GM19035 (cell line): ENCODE results near the gene LAMC3.
"Not testable (repeated sequence)": the region's sequence is repeated elsewhere in the genome, so short reads cannot be mapped to it uniquely, and the experiment has no call there.

Experiments
- ATAC-seq: cut with Tn5 transposase; IDR thresholded peaks from one replicate; pipeline ENCODE4 v1.9.1; 2021; ENCODE audit not compliant: unreplicated experiment

LAMC3 gene

DNA sequence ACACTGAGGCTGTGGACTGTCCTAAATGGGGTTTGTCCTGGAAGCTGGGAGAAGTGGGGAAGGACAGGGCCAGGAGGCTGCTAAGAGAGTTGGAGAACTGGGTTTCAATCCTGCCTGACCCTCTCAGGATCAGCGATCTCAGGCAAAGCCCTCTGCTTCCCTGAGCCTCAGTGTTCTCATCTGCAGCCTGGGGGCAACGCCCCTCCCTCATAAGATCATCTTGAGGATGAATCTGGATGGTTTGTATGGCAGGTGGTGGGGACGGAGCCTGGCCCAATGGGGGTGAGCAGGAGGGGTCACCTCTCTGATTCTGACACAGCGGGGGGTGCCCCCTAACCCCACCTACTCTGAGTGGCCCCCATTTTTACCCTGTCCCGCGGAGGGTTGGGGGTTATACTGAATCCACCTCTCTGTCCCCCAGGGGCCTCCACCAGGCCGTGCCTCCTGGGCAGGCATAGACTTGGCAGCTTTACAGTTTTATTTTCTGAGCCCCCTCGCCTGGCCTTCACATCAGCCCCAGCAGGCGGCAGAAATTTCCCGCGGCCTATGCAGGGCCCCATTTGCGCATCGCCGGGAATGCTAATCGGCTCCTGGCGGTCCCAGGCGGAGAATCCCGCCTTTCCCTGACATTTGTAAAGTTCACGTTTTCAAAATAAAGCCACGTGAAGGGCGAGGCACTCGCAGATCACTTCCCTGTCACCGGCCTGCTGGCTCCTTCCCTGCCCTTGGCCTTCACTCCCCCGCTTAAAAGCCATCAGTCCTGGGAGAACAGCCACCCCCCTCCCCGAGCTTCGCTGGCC lies 17.8 kb upstream of the LAMC3 start:
- ATAC-seq: no peak

DNA sequence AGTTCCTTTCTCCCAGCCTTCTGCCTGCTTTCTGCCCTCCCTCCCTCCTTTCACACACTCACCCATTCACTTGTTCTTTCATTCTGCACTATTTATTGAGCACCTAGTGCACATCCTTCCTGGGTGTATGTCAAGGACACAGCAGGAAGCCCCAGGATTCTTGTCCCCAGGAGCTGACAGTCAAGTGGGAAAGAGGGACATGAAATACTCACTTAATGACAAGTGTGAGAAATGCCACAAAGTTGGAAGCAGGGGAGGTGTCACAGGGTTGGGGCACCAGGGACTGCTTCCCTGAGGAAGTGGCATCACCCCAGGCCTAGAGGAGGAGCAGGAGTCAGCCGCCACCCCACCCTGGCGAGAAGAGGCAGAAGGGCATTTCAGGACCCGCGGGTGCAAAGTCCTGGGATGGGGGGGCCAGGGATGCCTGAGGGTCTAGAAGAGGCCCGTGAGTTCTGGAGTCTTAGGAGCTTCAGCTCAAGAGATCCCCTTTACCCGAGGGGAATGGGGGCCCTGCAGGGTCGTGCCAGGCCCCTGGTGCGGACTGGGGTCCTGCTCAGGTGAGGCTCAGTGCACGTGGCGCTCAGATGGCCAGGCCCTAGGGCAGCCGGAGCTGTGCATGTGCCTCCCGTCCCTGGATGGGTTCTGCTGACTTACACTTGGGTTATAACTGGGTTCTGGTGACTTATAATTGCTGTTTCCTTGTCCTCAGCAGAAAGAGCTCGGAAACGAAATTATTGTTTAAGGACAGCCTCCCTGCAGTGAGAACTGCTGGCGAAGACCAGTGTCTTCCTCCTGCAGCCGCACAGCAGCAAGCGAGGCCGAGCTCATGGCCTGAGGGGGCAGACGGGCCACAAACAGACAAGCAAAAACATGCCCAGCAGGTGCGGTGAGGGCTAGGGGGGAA lies 16.9 kb upstream of the LAMC3 start:
- no peak for ATAC-seq

DNA sequence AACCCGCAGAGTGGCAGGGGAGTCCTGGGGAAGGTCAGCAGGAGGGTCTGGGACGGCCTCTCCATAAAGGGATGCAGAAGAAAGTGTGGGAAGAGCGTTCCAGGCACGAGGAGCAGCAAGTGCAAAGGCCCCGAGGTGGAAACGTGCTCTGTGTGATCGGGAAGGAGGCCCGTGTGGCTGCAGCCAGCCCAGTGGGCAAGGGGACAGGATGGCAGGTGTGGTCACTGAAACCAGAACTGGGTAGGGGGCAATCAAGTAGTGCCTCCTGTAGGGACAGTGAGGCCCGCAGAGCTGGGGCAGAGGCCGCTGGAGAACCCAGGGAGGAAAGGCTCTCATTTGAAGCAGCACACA lies 16.3 kb upstream of the LAMC3 start:
- ATAC-seq: no peak

DNA sequence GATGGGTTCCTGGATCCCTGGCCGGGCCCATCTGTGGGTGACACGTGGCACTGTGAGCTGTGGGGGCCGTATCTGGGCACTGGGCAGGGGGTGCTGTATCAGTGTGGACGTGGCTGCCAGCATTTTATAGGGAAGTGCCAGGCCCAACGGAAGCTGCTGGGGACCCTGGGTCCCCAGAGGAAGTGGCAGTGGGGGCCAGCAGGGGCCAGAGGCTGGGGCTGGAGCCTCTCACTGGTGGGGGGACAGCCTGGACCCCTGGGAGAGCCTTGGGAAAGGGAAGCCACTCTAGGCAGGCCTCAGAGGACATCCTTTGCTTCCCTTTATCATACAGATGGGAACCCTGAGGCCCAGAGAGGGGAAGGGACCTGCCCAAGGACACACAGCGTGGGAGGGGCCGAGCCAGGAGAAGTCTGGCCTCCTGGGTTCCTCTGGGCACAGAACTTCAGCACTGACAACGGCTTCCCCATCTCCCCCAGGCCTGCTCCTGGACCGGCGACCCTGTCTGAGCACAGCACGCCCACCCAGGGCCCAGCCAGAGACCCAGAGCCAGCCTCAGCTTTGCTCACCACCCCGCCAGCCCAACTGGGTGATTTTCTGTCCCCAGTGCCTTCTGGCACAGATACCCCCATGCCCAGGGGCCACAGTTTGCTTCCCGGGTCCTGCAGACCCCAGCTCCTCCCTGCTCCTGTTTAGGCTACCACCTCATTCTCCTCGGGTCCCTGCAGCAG lies 15.5 kb upstream of the LAMC3 start:
- no peak for ATAC-seq

DNA sequence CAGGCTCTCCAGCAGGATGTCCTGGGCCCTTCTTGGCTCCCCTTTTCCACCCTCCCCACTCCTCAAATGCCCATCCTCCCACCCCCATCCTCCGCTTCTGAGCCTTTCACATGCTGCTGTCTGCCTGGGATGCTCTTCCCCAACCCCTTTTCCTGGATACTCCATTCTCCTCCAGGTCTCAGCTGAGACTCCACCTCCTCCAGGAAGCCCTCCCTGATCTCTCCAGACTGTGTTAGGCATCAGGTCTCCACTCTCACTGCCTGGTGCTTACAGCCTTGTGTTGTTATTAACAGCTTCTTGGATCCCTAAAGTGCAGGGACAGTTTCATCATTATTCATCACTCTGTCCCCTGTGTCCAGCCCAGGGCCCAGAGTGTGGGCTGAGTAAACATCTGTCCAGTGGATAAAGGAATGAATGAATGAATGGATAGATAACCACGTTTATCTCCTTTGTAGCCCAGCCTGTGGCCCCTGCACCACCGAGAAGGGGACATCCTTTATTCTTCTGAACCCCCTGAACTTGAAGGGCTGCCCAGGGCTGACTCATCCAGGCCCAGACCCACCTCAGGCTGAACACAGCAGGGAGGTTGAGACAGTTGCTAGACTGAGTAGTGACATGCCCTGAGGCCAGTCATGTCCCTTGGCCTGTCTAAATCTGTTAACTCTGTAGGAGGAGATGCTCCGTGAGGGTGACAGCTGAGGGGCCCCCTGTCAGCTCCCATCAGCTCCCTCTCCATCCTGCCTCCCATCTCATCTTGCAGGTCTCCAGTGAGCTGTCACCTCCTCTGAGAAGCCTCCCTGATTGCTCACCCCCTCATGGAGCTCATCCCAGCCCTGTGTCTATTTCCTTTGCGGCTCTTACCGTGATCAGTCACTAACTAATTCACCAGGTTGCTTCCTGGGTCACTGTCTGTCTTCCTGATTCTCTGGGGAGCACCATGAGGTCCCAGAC lies 14.6 kb upstream of the LAMC3 start:
- no peak for ATAC-seq

DNA sequence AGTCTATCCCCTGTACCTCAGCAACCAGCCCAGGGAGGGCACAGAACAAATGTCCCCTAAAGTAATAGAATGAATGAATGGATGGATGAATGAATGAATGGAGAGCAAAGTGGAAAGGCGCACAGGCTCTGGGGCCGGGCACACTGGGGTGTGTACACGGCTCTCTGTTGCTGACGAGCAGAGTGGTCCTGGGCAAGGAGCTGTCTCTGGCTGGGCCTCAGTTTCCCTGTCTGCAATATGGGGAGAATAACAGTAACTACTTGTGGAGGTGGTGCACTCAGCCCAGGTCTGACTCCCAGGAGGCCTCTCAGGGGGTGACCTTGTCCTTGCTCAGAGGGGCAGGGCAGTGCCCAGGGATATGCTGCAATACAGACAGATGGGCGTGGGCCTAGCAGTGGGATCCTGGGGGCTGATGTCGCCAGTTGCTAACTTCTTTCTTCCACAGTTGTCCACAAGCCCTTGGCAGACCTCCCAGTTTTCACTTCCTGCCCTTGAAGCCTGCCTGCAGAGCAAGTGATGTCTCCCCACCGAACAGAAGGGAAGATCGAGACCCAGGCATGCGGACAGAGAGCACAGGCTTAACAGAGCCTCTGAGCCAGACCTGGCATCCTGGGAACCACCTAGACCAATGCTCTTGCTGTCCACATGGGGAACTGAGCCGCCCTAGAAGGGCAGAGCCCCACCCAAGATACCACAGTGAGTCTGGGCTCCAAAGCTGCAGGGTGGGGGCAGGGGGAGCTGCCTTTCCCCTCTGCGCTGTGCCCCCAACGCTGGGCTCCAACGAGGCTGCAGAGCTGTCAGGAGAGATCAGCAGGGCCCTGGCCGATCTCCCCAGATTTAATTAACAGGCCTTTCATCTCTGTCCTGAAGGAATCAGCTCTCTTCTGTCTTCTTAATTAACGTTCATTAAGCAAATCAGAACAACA lies 13.6 kb upstream of the LAMC3 start:
- no peak for ATAC-seq

DNA sequence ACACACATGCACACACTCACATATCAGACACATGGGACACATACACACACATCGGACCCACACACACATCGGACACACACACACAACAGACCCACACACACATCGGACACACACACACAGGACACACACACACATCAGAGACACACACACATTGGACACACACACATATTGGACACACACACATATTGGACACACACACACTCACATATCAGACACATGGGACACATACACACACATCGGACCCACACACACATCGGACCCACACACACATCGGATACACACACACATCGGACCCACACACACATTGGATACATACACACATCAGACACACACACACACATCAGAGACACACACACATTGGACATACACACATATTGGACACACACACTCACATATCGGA lies 12.8 kb upstream of the LAMC3 start:
- ATAC-seq: no peak

DNA sequence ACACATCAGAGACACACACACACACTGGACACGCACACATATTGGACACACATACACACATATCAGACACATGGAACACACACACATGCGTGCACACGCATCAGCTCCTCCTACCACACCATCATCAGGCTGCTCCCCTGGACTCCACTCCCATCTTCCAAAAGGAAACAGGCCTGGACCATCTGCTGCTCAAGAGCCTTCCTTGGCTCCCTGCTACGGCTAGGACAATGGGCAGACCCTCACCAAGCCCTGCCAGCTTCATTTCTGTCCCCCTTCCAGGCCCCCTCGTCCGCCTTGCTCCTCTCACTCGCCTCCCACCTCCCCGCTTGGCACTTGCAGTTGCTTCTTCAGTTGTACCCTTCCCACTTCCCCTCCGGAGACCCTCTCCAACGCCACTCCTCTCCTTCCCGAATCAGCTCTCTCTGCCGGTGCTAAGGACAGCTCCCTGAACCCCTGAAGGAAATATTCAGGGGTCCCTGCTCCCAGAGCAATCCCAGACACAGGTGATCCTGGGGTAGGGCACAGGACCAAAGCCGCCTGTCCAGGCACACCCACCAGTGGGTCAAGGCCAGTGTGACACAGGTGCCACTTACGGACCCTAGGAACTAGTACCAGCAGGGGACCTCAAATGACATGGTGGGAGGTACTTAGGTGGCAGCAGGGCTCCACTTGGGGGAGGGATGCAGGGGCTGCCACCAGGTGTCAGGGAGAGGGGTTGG lies 12.1 kb upstream of the LAMC3 start:
- ATAC-seq: no peak

DNA sequence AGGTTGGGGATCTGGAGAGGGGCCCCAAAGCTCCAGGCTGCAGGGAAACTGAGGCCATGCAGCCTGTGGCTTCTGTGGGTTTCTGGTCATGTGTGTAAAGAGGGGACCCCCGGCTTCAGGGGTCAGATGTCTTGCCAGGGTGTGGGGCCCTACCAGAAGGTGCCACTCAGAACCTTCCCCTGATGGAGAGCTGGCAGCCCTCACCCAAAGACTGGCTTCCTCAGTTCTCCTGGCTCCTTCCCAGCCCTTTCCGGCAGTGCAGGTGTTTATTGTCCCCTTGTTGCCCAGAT lies 11.6 kb upstream of the LAMC3 start:
- ATAC-seq: no peak

DNA sequence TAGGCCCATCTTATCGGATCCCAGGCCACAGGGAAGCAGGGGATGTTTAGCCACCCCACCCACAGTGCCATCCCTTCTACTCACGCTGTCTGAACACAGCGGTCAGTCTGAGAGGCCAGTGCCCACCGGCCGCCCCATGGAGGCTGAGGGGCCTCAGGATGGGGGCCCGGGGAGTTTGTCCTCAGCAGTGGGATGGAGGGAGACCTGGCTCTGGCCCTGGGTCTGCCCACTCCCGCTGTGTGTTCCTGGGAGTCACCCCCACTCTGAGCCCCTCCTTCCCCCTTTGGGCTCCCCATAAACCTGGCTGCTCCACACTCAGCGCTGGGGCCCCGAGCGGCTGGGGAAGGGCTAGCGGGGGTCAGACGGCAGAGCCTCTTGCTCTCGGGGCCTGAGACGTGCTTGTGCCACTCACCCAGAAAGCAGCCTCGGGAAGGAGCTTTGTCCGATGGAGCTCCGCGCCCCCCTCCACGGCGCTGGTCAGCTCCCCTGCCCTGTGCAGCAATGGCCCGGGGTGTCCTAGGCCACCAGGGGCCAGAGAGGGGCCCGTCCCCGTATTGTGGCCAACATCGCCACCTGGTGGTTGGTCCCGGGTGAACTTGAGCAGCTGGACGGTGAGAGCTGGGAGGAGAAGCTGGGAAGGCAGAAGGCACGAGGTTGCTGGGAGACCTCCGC lies 10.9 kb upstream of the LAMC3 start:
- no peak for ATAC-seq

DNA sequence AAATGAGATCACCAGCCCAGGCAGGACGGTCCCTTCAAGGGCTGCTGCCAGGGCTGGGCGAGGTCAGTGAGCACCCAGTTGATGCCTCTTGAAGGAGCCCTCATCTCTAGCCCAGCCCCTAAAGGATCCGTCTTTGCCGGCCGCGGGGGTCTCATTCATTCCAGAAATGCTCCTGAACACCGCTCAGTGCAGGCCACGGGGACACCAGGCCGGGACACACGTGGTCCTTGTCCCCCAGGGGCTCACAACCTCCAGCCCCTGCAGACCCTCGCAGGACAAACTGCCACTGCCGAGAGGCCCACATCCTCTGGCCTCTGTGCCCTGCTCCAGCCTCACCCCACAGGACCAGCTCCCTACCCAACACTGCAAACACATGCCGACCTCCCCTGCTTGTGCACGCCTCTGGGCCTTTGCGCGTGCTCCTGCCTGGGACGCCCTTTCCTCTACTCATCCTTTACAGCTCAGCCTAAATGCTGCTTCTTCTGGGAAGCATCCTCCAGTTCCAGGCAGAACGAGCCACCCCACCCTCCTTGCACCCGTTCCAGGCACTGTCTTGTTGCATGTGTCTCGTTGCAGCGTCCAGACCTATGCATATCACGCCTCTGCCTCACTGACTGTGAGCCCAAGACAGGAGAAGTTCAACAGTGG lies 10.3 kb upstream of the LAMC3 start:
- no peak for ATAC-seq

DNA sequence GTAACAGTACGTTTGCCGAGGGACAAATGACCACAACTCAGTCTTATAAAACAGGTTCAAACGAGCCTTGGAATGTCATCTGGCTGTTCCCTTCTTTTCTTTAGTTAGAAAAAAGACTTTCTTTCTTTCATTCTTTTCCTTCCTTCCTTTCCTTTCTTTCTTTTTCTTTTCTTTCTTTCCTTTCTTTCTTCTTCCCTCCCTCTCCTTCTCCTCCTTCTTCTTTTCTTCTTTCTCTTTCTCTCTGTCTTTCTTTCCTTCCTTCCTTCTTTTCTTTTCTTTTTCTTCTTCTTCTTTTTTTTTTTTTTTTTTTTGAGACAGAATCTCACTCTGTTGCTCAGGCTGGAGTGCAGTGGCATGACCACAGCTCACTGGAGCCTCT lies 9.7 kb upstream of the LAMC3 start:
- ATAC-seq: no peak

DNA sequence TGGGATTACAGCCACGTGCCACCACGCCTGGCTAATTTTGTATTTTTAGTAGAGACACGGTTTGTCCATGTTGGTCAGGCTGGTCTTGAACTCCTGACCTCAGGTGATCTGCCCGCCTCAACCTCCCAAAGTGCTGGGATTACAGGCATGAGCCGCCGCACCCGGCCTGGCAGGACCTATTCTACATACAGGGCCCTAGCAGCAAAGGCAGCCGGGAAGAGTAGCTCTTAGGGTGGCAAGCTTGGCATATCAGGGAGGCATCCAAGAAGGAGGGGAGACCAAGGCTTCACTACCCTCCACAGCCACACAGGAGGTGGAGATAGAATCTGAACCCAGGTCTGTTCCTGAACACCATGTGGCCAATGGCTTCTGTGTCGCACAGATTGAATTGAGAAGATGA lies 8.4 kb upstream of the LAMC3 start:
- ATAC-seq: not testable (repeated sequence)

DNA sequence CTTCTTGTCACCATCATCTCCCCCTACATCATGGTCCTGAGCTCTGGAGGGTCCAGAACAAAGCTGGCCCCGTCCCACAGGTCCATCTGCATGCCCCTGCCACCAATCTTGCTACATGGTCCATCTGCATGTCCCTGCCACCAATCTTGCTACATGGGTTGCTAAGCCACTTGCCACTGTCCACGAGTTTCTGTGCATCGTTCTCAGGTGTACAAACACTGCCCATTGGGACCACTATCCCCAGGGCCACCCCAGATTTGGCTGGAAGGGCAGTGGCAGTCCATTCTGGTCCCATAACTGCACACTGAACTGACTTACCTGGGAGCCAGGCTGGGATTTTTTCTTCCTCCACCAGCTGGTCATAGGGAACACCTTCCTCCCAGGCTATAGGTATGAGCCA lies 8.0 kb upstream of the LAMC3 start:
- no peak for ATAC-seq

DNA sequence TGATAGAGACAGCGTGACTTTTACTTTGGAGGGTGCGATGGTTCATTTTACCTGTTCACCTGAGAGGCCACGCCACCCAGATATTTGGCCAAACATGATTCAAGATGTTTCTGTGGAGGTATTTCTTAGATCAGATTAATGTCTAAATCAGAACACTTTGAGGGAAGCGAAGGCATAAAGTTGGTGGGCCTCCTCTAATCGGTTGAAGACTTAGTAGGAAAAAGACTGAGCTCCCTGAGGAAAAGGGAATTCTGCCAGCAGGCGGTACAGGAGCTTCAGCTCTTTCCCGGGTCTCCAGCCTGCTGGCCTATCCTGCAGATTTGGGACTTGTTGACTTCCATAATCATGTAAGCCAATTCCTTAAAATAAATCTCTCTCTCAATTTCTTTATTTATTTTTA lies 7.0 kb upstream of the LAMC3 start:
- no peak for ATAC-seq

DNA sequence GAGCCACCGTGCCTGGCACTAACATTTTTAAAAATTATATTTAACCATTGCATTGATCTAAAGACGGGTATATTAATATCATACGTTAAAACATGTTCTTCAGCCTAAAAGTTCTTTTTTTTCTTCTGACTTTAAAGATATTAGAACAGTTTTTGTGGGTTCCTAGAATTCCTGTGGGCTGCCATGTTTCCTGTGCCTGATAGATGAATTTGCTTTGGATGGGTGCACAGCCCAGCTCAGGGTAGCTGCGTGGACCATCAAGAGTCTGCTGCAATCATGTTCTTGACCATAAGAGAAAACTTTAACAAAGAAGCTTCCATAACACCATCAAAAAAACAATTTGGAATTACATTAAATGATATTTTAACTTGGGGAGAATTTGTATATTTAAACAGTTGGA lies 2.4 kb upstream of the LAMC3 start:
- no peak for ATAC-seq

DNA sequence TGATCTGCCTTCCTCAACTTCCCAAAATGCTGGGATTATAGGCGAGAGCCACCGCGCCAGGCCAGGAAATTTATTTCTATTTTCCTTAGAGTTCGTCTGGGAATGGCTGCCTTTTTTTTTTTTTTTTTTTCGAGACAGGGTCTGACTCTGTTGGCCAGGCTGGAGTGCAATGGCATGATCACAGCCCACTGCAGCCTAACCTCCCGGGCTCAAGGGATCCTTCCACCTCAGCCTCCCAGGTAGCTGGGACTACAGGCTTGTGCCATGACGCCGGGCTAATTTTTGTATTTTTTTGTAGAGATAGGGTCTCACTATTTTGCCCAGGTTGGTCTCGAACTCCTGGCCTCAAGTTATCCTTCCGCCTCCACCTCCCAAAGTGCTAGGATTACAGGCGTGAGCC lies 888 bp upstream of the LAMC3 start:
- ATAC-seq: no peak

DNA sequence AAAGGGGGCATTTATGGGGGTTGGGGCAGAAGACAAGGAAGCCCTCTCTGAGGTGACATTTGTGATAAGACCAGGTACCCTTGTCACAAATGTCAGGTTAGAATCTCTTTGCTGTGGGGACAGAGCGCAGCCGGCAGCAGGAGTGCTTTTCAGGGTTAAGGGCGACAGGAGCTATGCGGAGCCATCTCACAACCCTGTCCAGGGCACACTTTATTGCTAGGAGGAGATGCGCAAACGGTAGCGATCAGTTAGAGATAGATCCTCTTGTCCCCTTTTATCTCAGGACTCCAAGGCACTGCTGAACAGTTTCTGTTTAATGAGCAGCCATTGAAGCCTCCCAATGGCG lies 438 bp upstream of the LAMC3 start:
- no peak for ATAC-seq
